Dedifferentiated amniotic fluid mesenchymal stem cell (primary cell): ENCODE data around the gene ZNF718.
A peak's percentile ranks its signal among the peaks of the same experiment; 100 is the strongest.
"Not testable (repeated sequence)": the region's sequence is repeated elsewhere in the genome, so short reads cannot be mapped to it uniquely, and the experiment has no call there.

ENCODE experiments used
- DNase-seq: peaks from one replicate; pipeline ENCODE4 v3.0.0-alpha.2; 2016; ENCODE audit errors: extremely low spot score

Gene ZNF718

DNA sequence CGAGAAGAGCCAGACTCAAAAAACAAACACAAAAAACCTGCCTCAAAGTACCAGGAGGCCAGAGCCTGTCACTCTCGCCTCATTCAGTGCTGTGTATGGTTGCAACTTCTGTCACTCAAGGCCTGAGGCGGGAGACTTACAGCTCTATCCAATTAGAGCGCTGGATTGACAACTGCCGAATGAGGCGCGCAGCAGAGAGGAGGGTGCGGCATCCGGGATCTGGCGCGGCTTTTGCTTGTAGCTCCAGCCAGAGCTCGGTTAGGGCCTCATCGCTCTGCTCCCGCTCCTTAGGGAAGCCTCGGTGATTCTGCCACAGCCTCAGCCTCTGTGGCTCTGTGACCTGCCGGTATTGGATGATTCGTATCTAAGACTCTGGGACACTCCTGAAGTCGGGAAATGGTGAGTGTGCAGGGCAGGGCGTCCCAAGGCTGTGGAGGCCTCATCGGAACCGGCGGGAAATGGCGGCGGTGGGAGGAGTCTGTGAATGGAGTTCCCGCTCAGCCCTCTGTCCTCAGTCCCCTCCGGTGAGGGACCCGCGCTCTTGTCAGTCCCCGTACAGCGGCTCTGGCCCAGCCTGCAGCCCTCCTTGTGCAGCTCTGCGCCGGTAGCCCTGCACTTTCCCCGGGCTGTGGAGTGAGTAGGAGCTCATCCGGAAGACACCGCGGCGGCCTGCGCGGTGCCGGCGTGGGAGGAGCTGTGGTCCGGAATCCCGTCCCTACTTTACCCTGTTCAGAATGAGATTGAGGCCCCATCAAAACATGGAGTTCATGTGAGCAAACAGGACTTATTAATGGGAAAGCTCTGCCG is at the start of gene ZNF718:
Gene ZNF718, plus strand, starts transcription at position 227 of the 807 bp plus-strand sequence. Its CDS starts 170 bp downstream, at position 397.
- DNase-seq: peak; percentile 99

- DNase-seq: no peak
These were observed 38.4 kb upstream of the ZNF718 start for GRCh38 chr4:85951-86350.

GRCh38 chr4:86559-87324 is 37.6 kb upstream of the ZNF718 start:
- DNase-seq: not testable (repeated sequence)

GRCh38 chr4:98386-98785 is 25.9 kb upstream of the ZNF718 start:
- DNase-seq: no peak

GRCh38 chr4:99863-100262 is 24.4 kb upstream of the ZNF718 start:
- no peak for DNase-seq

GRCh38 chr4:107083-107443 is 17.2 kb upstream of the ZNF718 start:
- DNase-seq: peak; percentile 9

GRCh38 chr4:107444-108429 is 16.6 kb upstream of the ZNF718 start:
- DNase-seq: peak; percentile 5

DNA sequence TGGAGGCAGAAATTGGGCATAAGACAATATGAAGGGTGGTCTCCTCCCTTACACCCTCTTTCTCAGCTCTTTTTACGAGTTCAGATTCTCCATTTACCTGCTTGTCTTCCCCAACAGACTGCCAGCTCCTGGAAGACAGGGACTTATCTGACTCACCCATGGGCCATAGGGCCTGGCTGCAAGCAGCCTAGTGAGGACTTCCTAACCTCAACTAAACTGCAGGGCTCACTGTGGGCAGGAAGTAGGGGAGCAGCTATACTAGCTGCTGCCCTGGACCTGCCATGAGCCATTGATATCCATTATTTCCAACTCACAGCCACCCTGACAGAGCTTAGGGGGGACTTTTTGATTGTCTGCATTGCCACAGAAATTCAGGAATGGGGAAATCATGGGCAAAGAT is 11.5 kb upstream of the ZNF718 start:
- no peak for DNase-seq

GRCh38 chr4:113732-114131 is 10.6 kb upstream of the ZNF718 start:
- peak; percentile 7 for DNase-seq

DNA sequence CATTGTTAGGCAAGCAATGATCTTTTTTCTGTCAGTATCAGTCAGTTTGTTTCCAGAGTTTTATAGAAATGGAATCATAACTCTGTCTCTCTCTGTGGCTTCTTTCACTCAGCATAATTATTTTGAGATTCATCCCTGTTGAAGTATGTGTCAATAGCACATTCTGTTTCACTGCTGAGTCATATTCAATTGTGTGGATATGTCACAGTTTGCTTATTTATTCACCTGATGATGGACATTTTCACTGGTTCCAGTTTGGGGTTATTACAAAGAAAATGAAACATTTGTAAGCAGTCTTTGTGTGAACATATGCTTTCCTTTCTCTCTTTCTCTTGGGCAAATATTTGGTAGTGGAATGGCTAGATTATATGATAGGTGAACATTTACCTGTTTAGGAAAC is 10.2 kb upstream of the ZNF718 start:
- DNase-seq: peak; percentile 3

DNA sequence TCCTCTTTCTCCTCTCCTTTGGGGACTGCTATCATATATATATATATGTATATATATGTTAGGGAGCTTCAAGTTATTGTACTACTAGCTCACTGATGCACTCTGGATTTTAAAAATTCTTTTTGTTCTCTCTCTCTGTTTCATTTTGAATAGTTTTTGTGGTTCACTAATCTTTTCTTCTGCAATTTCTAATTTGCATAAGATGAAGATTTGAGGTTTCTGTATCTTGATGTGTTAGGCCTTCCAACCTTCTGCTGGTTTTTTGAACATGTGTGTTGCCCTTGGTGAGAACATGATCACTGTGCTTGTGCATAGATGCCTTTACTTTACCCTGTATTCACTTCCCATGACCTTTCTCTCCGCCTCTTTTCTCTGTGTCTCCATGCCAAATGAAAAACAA is 7.8 kb upstream of the ZNF718 start:
- peak; percentile 4 for DNase-seq

DNA sequence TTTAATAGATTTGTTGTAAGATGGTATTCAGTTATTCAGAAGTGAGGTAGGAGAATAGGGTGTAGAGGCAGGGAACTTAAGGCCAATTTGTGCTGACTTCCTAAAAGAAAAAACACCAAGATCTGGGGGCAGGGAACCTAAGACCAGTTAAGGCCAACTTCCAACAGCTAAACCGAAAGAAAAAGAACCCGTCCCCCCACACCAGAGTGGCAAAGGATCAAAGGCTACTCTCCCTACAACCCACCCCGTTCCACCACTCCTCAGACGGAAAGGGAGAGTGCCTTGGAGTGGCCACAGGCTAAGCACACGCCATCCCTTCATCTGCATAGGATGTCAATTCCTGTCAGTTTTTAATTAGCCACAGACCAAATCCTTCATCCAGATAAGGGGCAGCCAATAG is 3.7 kb upstream of the ZNF718 start:
- DNase-seq: peak; percentile 13

GRCh38 chr4:121408-122084 is 2.8 kb upstream of the ZNF718 start:
- peak; percentile 8 for DNase-seq

GRCh38 chr4:123922-124274 is 403 bp upstream of the ZNF718 start:
- not testable (repeated sequence) for DNase-seq

DNA sequence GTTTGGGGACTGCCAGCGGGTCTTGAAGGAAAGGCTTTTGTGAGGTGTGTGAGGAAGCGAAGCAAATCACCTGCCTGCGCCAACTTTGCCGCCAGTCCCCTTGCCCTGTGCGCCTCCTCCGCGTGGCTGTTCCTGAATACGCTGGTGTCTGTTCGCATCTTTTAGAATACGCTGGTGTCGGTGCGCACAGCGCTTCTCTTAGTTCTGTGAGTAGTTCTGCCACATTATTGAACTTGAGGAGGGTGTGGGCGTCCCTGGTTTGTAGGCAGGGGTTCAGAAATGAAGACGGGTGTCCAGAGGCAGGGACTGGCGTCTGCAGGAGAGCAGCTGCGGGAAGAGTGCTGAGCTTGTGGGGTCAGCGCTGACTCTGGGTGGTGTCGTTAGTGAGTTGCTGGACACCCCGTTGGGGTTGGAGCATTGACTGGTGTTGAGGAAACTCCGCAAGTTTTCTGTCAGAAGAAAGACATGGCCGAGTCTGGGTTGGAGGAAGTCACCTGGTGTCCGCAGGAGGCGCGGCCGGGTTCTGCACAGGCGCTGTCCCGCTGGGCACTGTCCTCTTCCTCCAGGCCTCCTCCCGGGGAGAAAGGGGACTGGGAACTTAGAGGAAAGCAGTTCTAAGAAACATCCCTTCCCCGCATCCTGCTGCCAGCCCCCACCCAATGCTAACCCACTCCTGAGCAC is 930 bp downstream of the ZNF718 start:
- peak; percentile 15 for DNase-seq

- peak; percentile 9 for DNase-seq
These were observed 1.5 kb downstream of the ZNF718 start for GRCh38 chr4:125833-126232.

GRCh38 chr4:132483-132882 is 8.2 kb downstream of the ZNF718 start:
- DNase-seq: no peak

DNA sequence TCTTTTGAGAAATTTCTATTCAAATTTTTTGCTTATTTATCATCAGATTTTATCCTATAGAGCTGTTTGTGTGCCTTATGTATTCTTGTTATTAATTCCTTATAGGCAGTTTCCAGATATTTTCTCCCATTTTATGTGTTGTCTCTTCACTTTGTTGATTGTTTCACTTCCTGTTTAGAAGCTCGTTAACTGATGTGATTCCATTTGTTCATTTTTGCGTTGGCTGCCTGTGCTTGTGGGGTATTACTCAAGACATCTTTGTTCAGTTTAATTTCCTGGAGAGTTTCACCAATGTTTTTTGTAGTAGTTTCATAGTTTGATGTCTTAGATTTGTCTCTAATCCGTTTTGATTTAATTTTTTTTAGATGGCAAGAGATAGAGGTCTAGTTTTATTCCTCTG is 14.6 kb downstream of the ZNF718 start:
- DNase-seq: peak; percentile 8

- no peak for DNase-seq
These were observed 15.4 kb downstream of the ZNF718 start for GRCh38 chr4:139691-140090.

- DNase-seq: no peak
These were observed 22.3 kb downstream of the ZNF718 start for GRCh38 chr4:146621-147020.

DNA sequence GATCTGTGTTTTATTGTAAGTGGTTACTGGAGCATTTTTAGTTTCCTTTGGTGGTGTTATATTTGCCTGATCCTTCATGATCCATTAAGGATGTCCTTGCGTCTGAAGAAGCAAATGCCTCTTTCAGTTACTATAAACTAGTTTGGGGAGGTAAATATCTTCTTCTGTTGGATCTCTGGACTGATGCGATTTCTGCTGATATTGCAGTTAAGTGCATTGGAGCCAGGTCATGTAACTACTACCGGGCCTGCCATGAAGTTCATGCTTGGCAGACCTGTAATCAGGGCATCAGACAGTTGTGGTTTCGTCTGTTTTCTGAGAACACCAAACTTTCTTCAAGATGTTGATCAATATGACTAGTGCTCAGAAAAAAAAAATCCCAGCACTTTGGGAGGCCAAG is 22.9 kb downstream of the ZNF718 start:
- DNase-seq: no peak
